Neural cell (in vitro differentiated cells): ENCODE data around the gene CDH4. TPM values are rescaled to one million over a fixed set of nuclear protein-coding genes. Genes with fewer than 3 reads are reported as not detected.

Source experiments
- H2AFZ ChIP-seq: fragments of 200-600, 300-800 bp; sonication (generic), shearing (Covaris generic); 2 replicates; pipeline ENCODE4 v1.6.0; 2014; ENCODE audit warnings: low read depth, mild to moderate bottlenecking, antibody characterized with exemption, low read length, moderate library complexity
- H3F3A ChIP-seq: fragments of 200-600 bp; shearing (Covaris generic); 2 replicates; pipeline ENCODE4 v1.6.1; 2016; ENCODE audit warnings: mild to moderate bottlenecking, moderate library complexity, mixed read lengths, antibody characterized with exemption, low read length; ENCODE audit not compliant: insufficient read depth, poor library complexity, severe bottlenecking
- H3K27ac ChIP-seq: fragments of 200-600, 300-800 bp; sonication (generic), shearing (Covaris generic); 2 replicates; pipeline ENCODE4 v1.5.1; 2014; ENCODE audit warnings: mild to moderate bottlenecking, low read length, moderate library complexity
- H3K27me3 ChIP-seq: fragments of 300-800, 200-600 bp; sonication (generic), shearing (Covaris generic); 2 replicates; pipeline ENCODE4 v1.6.0; 2014; ENCODE audit warnings: mild to moderate bottlenecking, low read depth, low read length, moderate library complexity; ENCODE audit not compliant: insufficient read depth
- H3K36me3 ChIP-seq: fragments of 300-800, 200-600 bp; sonication (generic), shearing (Covaris generic); 2 replicates; pipeline ENCODE4 v1.5.1; 2014; ENCODE audit warnings: mild to moderate bottlenecking, antibody characterized with exemption, low read length, moderate library complexity; ENCODE audit not compliant: insufficient read depth
- H3K4me2 ChIP-seq: fragments of 300-800, 200-600 bp; sonication (generic), shearing (Covaris generic); 2 replicates; pipeline ENCODE4 v1.6.0; 2014; ENCODE audit warnings: mild to moderate bottlenecking, low read length
- H3K4me3 ChIP-seq: fragments of 300-800, 200-600 bp; sonication (generic), shearing (Covaris generic); 2 replicates; pipeline ENCODE4 v1.5.1; 2014; ENCODE audit warnings: mild to moderate bottlenecking, low read length, moderate library complexity
- H3K79me2 ChIP-seq: fragments of 200-600 bp; shearing (Covaris generic); replicated peaks from 2 replicates; pipeline ENCODE4 v1.6.0; 2014; ENCODE audit warnings: mild to moderate bottlenecking, low read length, moderate library complexity; ENCODE audit not compliant: insufficient read depth
- H3K9ac ChIP-seq: fragments of 300-800, 200-600 bp; sonication (generic), shearing (Covaris generic); 2 replicates; pipeline ENCODE4 v1.6.1; 2016; ENCODE audit warnings: mild to moderate bottlenecking, low read length, mixed read lengths
- H3K9me2 ChIP-seq: fragments of 200-600 bp; shearing (Covaris generic); 2 replicates; pipeline ENCODE4 v1.6.1; 2016; ENCODE audit warnings: mild to moderate bottlenecking, low read length, mixed read lengths; ENCODE audit not compliant: insufficient read depth
- H3K9me3 ChIP-seq: fragments of 200-600, 300-800 bp; sonication (generic), shearing (Covaris generic); 2 replicates; pipeline ENCODE4 v1.6.1; 2016; ENCODE audit warnings: mild to moderate bottlenecking, mixed run types, low read length, moderate library complexity, mixed read lengths
- H4K20me1 ChIP-seq: fragments of 200-600 bp; shearing (Covaris generic); 2 replicates; pipeline ENCODE4 v1.6.1; 2016; ENCODE audit warnings: mild to moderate bottlenecking, mixed run types; ENCODE audit not compliant: insufficient read depth
- EP300 ChIP-seq: fragments of 450-650 bp; conservative IDR thresholded peaks from 2 replicates; pipeline ENCODE4 v1.6.1; 2014; ENCODE audit warnings: antibody characterized with exemption, mild to moderate bottlenecking, moderate library complexity; ENCODE audit not compliant: poor library complexity, severe bottlenecking
- EZH2 ChIP-seq: fragments of 200-600, 300-800 bp; shearing (Covaris generic), sonication (generic); IDR thresholded peaks from 2 replicates; pipeline ENCODE4 v1.6.1; 2014; ENCODE audit warnings: antibody characterized with exemption, low read length, borderline replicate concordance, mild to moderate bottlenecking; ENCODE audit not compliant: insufficient read depth, poor library complexity, severe bottlenecking
- MXI1 ChIP-seq: fragments of 450-650 bp; conservative IDR thresholded peaks from 2 replicates; pipeline ENCODE4 v1.6.1; 2014; ENCODE audit warnings: antibody characterized with exemption, mild to moderate bottlenecking; ENCODE audit not compliant: poor library complexity, severe bottlenecking
- POLR2AphosphoS5 ChIP-seq: IDR thresholded peaks from 2 replicates; pipeline ENCODE4 v1.6.1; 2012
- RAD21 ChIP-seq: fragments of 450-650 bp; conservative IDR thresholded peaks from 2 replicates; pipeline ENCODE4 v1.6.1; 2014; ENCODE audit warnings: antibody characterized with exemption, mild to moderate bottlenecking, moderate library complexity
- SMC3 ChIP-seq: fragments of 450-650 bp; conservative IDR thresholded peaks from 2 replicates; pipeline ENCODE4 v1.6.1; 2014; ENCODE audit warnings: antibody characterized with exemption, mild to moderate bottlenecking, moderate library complexity; ENCODE audit not compliant: poor library complexity
- TAF1 ChIP-seq: IDR thresholded peaks from 2 replicates; pipeline ENCODE4 v1.6.1; 2012; ENCODE audit warnings: low read depth
- polyA plus RNA-seq: library from polyadenylated mRNA; depleted of rRNA; stranded (reverse); fragments of >200 nt; gene quantifications from 2 replicates; pipeline ENCODE4 v1.2.3, GENCODE V29; 2014
- TF ChIP-seq, protein P1 (sequence below): IDR thresholded peaks from 2 replicates; pipeline ENCODE4 v1.6.1; 2012; ENCODE audit warnings: borderline replicate concordance
- TF ChIP-seq, protein P2 (sequence below): fragments of 450-650 bp; IDR thresholded peaks from 2 replicates; pipeline ENCODE4 v1.5.1; 2014; ENCODE audit warnings: antibody characterized with exemption, mild to moderate bottlenecking, moderate library complexity; ENCODE audit not compliant: poor library complexity, severe bottlenecking

Gene CDH4
- polyA plus RNA-seq, 1 donor from 2014 or later: 24.6 TPM

DNA sequence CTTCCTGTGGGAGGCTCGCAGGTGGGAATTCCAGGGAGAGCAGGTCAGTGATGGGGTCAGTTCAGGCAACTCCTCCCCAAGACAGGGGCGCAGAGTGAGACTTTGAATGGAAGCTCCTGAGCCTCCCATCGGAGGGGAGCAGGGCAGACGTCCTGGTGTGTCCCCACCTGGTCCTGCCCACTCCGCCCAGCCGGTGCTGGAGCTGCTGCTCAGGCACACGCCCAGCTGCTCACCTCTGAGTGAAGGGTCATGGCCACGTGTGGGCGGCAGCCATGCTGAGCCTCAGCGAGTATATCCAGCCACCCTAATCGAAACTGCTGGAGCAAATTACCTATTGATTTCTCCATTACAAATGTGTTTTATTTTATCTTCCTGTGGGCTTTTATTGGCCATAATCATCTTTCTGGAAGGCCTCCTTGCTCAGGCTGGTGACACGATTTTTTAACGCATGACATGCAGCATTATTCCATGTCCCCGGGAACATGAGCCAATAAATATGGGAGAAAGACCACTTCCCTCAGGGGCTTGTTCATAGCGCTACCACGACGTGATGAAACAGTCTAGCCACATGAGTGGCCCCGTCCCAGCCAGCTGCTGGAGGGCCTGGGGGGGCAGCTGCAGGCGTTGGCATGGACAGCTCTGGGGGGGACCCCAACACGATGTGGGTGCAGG lies 665.5 kb downstream of the CDH4 start:
- H4K20me1 ChIP-seq: no peaks in the 10 kb centered on the region
- TF ChIP-seq, protein P1, sequence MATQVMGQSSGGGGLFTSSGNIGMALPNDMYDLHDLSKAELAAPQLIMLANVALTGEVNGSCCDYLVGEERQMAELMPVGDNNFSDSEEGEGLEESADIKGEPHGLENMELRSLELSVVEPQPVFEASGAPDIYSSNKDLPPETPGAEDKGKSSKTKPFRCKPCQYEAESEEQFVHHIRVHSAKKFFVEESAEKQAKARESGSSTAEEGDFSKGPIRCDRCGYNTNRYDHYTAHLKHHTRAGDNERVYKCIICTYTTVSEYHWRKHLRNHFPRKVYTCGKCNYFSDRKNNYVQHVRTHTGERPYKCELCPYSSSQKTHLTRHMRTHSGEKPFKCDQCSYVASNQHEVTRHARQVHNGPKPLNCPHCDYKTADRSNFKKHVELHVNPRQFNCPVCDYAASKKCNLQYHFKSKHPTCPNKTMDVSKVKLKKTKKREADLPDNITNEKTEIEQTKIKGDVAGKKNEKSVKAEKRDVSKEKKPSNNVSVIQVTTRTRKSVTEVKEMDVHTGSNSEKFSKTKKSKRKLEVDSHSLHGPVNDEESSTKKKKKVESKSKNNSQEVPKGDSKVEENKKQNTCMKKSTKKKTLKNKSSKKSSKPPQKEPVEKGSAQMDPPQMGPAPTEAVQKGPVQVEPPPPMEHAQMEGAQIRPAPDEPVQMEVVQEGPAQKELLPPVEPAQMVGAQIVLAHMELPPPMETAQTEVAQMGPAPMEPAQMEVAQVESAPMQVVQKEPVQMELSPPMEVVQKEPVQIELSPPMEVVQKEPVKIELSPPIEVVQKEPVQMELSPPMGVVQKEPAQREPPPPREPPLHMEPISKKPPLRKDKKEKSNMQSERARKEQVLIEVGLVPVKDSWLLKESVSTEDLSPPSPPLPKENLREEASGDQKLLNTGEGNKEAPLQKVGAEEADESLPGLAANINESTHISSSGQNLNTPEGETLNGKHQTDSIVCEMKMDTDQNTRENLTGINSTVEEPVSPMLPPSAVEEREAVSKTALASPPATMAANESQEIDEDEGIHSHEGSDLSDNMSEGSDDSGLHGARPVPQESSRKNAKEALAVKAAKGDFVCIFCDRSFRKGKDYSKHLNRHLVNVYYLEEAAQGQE: no peak
- TF ChIP-seq POLR2AphosphoS5 (no peak), EZH2 (no peak), MXI1 (no peak), EP300 (no peak), RAD21 (no peak), SMC3 (no peak), TAF1 (no peak)
- TF ChIP-seq, protein P2, sequence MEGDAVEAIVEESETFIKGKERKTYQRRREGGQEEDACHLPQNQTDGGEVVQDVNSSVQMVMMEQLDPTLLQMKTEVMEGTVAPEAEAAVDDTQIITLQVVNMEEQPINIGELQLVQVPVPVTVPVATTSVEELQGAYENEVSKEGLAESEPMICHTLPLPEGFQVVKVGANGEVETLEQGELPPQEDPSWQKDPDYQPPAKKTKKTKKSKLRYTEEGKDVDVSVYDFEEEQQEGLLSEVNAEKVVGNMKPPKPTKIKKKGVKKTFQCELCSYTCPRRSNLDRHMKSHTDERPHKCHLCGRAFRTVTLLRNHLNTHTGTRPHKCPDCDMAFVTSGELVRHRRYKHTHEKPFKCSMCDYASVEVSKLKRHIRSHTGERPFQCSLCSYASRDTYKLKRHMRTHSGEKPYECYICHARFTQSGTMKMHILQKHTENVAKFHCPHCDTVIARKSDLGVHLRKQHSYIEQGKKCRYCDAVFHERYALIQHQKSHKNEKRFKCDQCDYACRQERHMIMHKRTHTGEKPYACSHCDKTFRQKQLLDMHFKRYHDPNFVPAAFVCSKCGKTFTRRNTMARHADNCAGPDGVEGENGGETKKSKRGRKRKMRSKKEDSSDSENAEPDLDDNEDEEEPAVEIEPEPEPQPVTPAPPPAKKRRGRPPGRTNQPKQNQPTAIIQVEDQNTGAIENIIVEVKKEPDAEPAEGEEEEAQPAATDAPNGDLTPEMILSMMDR: no peak

DNA sequence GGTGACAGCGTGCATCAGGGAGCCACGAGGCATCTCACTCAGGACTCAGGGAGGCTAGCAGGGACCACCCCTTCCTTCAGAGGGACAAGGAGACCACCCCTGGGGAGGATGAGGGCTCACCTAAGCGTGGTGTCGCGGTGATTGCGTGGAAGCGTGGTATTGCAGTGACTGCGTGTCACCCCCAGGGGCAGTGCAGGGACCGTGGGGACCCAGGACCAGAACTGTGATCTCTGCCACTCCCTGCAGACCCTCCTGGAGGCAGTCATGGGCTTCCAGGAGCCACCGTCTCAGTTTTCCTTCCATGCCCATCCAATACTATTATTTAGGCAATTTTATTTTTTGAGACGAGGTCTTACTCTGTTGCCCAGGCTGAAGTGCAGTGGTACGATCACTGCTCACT lies 666.5 kb downstream of the CDH4 start:
- Histone ChIP-seq H3K27ac (no peak overlapping the region), H3K4me2 (no peak overlapping the region), H3K9ac (no peak overlapping the region), H2AFZ (no peak overlapping the region), H3F3A (no peaks in the 10 kb centered on the region), H4K20me1 (no peaks in the 10 kb centered on the region), H3K27me3 (no peaks in the 10 kb centered on the region), H3K79me2 (no peaks in the 10 kb centered on the region), H3K9me2 (no peaks in the 10 kb centered on the region), H3K36me3 (no peaks in the 10 kb centered on the region), H3K9me3 (no peaks in the 10 kb centered on the region), H3K4me3 (no peak overlapping the region)
- TF ChIP-seq TAF1 (no peak), EP300 (no peak), RAD21 (no peak), POLR2AphosphoS5 (no peak), SMC3 (no peak), EZH2 (no peak), MXI1 (no peak)
- TF ChIP-seq, protein P2: no peak
- TF ChIP-seq, protein P1: no peak

More for the DNA sequence above, 665.5 kb downstream of the CDH4 start:
- no peaks in the 10 kb centered on the region for H3K9me3 ChIP-seq
- no peak overlapping the region for H3K9ac ChIP-seq
- no peak overlapping the region for H3K27ac ChIP-seq
- no peak overlapping the region for H3K4me3 ChIP-seq
- H3K79me2 ChIP-seq: no peaks in the 10 kb centered on the region
- no peak overlapping the region for H3K4me2 ChIP-seq
- H3F3A ChIP-seq: no peaks in the 10 kb centered on the region
- H3K27me3 ChIP-seq: no peaks in the 10 kb centered on the region
- H3K9me2 ChIP-seq: no peaks in the 10 kb centered on the region
- no peaks in the 10 kb centered on the region for H3K36me3 ChIP-seq
- H2AFZ ChIP-seq: no peak overlapping the region
